ENCODE results near the gene GALNT17. TPM values are rescaled to one million over a fixed set of nuclear protein-coding genes. Genes with fewer than 3 reads are reported as not detected.

GALNT17 gene
- total RNA-seq, 1 donor from 2014 or later, result 20.2 TPM

DNA sequence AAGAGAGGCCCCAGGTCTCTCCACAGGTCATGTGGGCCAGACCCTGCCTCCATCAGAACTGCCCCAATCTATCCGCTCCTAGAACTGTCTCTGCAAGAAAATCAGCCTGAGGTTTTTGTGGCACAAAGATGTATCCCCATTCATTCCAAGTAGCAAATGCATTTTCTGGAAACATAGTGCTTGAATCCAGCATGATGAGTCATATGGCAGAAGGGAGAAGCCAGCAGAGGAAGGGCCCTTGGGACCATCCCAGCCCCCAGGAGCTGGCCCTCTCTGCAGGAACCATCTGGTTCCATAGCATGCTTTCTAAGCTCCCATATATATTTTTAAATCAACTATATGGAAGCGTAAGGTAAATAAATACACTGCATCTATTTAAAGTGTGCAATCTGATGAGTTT lies 563.2 kb downstream of the GALNT17 start:
- no peaks in the 10 kb centered on the region for H3K36me3 Mint-ChIP-seq
- DNase-seq (ENCODE audit: extremely low spot score, unreplicated experiment), result no peak

GRCh38 chr7:71696511-71696910 lies 564.6 kb downstream of the GALNT17 start:
- TF ChIP-seq, protein P1, sequence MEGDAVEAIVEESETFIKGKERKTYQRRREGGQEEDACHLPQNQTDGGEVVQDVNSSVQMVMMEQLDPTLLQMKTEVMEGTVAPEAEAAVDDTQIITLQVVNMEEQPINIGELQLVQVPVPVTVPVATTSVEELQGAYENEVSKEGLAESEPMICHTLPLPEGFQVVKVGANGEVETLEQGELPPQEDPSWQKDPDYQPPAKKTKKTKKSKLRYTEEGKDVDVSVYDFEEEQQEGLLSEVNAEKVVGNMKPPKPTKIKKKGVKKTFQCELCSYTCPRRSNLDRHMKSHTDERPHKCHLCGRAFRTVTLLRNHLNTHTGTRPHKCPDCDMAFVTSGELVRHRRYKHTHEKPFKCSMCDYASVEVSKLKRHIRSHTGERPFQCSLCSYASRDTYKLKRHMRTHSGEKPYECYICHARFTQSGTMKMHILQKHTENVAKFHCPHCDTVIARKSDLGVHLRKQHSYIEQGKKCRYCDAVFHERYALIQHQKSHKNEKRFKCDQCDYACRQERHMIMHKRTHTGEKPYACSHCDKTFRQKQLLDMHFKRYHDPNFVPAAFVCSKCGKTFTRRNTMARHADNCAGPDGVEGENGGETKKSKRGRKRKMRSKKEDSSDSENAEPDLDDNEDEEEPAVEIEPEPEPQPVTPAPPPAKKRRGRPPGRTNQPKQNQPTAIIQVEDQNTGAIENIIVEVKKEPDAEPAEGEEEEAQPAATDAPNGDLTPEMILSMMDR (conservative IDR thresholded peaks at IDR 0.05), result no peak
- Mint-ChIP-seq H3K36me3 (no peaks in the 10 kb centered on the region), H3K27ac (no peak overlapping the region), H3K4me3 (no peak overlapping the region), H3K4me1 (ENCODE audit: unreplicated experiment) (no peaks in the 10 kb centered on the region), H3K9me3 (no peaks in the 10 kb centered on the region), H3K27me3 (no peaks in the 10 kb centered on the region)
- DNase-seq (ENCODE audit: extremely low spot score, unreplicated experiment), result no peak

More for the DNA sequence above, 563.2 kb downstream of the GALNT17 start:
- TF ChIP-seq, protein P1 (conservative IDR thresholded peaks at IDR 0.05), result no peak
- H3K4me3 Mint-ChIP-seq, result no peak overlapping the region
- H3K4me1 Mint-ChIP-seq (ENCODE audit: unreplicated experiment), result no peaks in the 10 kb centered on the region
- H3K27me3 Mint-ChIP-seq, result no peaks in the 10 kb centered on the region
- no peak overlapping the region for H3K27ac Mint-ChIP-seq
- H3K9me3 Mint-ChIP-seq, result no peaks in the 10 kb centered on the region

DNA sequence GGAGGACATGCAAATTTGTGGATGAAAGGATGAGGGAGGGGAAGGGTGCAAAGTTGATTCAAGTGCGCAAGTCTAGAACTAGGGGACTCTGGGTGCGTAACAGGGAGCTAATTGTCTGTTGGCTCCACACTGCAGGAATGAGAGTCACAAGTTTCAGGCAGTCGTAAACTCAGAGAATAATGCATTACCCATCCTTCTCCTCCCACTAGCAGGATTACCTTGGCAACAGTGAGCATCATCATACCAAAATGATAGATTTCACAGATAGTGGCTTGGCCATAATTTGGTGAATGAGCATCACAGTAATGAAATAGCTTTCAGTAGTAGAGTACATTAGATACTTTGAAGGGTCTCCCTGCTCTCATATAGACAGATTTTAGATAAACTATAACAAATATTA lies 565.5 kb downstream of the GALNT17 start:
- Mint-ChIP-seq H3K4me1 (ENCODE audit: unreplicated experiment) (no peaks in the 10 kb centered on the region), H3K4me3 (no peak overlapping the region), H3K36me3 (no peaks in the 10 kb centered on the region), H3K9me3 (no peaks in the 10 kb centered on the region), H3K27ac (no peak overlapping the region), H3K27me3 (no peaks in the 10 kb centered on the region)
- DNase-seq (ENCODE audit: extremely low spot score, unreplicated experiment), result no peak
- TF ChIP-seq, protein P1 (conservative IDR thresholded peaks at IDR 0.05), result no peak

GRCh38 chr7:71705217-71705616 lies 573.3 kb downstream of the GALNT17 start:
- TF ChIP-seq, protein P1 (conservative IDR thresholded peaks at IDR 0.05), result no peak
- H3K27ac Mint-ChIP-seq, result no peak overlapping the region
- H3K36me3 Mint-ChIP-seq, result no peaks in the 10 kb centered on the region
- no peak for DNase-seq (ENCODE audit: extremely low spot score, unreplicated experiment)
- H3K4me1 Mint-ChIP-seq (ENCODE audit: unreplicated experiment), result no peaks in the 10 kb centered on the region
- no peaks in the 10 kb centered on the region for H3K27me3 Mint-ChIP-seq
- H3K9me3 Mint-ChIP-seq, result peaks cover 3% of the 10 kb centered on the region
- H3K4me3 Mint-ChIP-seq, result no peak overlapping the region

- Mint-ChIP-seq H3K4me1 (ENCODE audit: unreplicated experiment) (no peaks in the 10 kb centered on the region), H3K36me3 (no peaks in the 10 kb centered on the region), H3K27me3 (no peaks in the 10 kb centered on the region), H3K27ac (no peak overlapping the region), H3K4me3 (no peak overlapping the region), H3K9me3 (peaks cover 3% of the 10 kb centered on the region)
- no peak for DNase-seq (ENCODE audit: extremely low spot score, unreplicated experiment)
- TF ChIP-seq, protein P1 (conservative IDR thresholded peaks at IDR 0.05), result no peak
Observed at GRCh38 chr7:71705901-71706596, 574.1 kb downstream of the GALNT17 start.
